Left kidney (tissue), 2 donors: ENCODE results near the gene TRIP6. TPM values are rescaled to one million over a fixed set of nuclear protein-coding genes. Genes with fewer than 3 reads are reported as not detected.
"Not testable (repeated sequence)": the region's sequence is repeated elsewhere in the genome, so short reads cannot be mapped to it uniquely, and the experiment has no call there.

Source experiments
- DNase-seq: peaks from one replicate; pipeline ENCODE4 v3.0.0-alpha.2; 2013
- polyA plus RNA-seq: library from polyadenylated mRNA; unstranded; fragments of 120-200 nt; gene quantifications from one replicate; pipeline ENCODE4 v1.2.1, GENCODE V29; 2013; ENCODE audit not compliant: insufficient read length

TRIP6 gene
- polyA plus RNA-seq, 1 donor = 67.8 TPM

DNA sequence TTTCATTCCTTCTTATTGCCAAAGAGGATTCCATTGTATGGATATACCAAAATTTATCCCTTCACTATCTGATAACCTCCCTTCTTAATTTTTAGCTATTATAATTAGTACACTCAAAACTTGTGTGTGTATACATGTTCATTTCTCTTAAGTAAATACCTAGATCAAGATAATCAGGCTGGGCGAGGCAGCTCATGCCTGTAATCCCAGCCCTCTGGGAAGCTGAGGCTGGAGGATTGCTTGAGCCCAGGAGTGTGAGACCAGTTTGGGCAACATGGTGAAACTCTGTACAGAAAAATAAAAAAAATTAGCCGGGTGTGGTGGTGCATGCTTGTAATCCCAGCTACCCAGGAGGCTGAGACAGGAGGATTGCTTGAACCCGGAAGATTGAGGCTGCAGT is 44.3 kb downstream of the TRIP6 start:
- DNase-seq = no peak

DNA sequence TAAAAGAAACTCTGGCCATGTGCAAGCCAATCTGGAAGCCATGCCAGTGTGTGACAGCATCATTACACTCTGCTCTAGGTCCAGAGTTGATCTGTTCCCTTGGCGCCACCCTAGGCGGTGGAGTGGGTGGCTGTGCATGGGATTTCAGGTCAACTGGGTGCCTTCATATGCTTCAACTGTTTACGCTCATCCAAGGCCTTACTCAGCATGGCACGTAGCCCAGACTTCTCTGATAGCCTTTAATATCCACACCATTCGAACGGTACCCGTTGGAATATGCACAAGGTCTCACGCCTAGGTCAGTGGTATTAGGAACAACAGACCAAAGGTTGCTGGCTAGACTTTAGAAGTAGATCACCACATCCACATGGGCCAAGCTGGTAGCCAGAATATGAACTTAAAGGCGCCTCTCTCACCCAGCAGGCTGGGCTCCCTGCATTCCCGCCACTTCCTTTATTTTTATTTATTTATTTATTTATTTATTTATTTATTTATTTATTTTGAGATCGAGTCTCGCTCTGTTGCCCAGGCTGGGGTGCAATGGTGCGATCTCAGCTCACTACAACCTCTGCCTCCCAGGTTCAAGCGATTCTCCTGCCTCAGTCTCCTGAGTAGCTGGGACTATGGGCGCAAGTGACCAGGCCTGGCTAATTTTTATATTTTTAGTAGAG is 47.2 kb downstream of the TRIP6 start:
- no peak for DNase-seq

DNA sequence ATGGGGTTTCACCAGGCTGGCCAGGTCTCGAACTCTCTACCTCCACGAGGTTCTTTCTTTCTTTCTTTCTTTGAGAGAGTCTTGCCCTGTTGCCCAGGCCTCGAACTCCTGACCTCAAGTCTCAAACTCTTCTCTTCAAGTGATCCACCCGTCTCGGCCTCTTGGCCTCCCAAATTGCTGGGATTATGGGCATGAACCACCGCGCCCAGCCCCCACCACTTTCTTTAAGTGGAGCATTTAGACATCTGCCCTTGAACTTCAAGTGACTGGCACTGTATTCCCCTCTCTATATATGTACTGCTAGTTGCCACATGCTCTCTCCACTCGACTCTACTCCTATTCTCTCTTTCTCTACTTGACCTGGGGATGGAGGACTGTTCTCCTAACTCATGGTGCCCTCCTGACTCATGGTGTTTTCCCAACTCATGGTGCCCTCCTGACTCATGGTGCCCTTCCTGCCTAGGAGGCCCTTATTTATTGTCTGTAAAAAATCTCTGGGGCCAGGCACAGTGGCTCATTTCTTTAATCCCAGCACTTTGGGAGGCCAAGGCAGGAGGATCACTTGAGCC is 47.8 kb downstream of the TRIP6 start:
- DNase-seq = no peak

DNA sequence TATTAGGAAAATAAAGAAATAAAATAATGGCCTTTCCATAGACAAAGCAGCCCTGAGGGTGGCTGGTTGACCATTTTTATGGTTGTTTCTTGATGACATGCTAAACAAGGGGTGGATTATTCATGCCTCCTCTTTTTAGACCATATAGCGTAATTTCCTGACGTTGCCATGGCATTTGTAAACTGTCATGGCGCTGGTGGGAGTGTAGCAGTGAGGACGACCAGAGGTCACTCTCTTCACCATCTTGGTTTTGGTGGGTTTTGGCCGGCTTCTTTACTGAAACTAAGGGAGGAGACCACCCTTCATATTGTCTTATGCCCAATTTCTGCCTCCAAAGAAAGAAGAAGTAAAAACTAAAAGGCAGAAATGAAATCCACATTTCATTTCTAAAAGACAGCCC is 52.1 kb downstream of the TRIP6 start:
- not testable (repeated sequence) for DNase-seq

DNA sequence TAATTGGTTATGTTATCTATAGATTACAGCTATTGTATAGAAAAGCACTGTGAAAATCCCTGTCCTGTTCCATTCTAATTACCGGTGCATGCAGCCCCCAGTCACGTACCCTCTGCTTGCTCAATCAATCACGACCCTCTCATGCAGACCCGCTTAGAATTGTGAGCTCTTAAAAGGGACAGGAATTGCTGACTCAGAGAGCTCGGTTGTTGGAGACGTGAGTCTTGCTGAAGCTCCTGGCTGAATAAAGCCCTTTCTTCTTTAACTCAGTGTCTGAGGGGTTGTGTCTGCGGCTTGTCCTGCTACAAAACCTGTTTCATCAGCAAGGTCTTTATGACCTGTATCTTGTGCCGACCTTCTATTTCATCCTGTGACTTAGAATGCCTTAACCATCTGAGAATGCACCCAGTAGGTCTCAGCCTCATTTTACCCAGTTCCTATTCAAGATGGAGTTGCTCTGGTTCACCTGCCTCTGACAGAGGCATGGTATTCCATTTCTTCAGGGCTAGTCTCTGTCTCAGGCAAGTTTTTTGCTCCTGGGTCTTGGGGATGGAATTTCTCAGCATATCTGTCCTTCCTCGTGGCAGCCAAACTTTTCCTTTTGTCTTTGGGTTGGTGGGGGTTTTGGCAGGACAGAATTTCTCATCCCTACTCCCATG is 52.7 kb downstream of the TRIP6 start:
- DNase-seq = not testable (repeated sequence)

DNA sequence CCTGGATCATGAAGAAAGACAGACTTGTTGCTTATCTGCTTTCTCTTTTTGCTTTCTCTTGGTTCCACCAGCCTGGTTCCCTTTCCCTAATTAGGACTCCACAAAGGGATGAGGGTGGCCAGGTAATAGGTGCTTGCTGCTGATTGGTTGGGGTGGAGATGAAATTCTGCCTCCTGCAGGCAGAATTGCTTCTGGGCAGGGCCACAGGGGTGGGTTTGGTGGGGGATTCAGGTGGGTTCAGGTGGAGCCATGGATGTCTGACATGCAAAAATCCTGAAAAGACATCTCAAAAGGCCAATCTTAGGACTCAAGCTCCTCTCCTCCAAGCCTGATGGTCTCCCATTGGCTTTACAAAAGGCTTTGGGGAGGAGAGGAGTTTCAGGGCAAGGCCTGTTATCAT is 53.9 kb downstream of the TRIP6 start:
- no peak for DNase-seq

Other genes with a start within 250 kb of the TRIP6 start
- gene TFR2, start 225.8 kb upstream of the TRIP6 start, polyA plus RNA-seq = 0.93 TPM
- not detected for gene ACTL6B, start 210.9 kb upstream of the TRIP6 start, polyA plus RNA-seq
- 162 TPM for gene GNB2, start 193.6 kb upstream of the TRIP6 start, polyA plus RNA-seq
- 42.7 TPM for gene GIGYF1, start 173.1 kb upstream of the TRIP6 start, polyA plus RNA-seq
- 19.5 TPM for gene POP7, start 161.3 kb upstream of the TRIP6 start, polyA plus RNA-seq
- 0.20 TPM for gene EPO, start 146.9 kb upstream of the TRIP6 start, polyA plus RNA-seq
- gene ZAN, start 133.8 kb upstream of the TRIP6 start, polyA plus RNA-seq = 0.03 TPM
- gene EPHB4, start 39.9 kb upstream of the TRIP6 start, polyA plus RNA-seq = 85.3 TPM
- 29.9 TPM for gene SLC12A9, start 14.7 kb upstream of the TRIP6 start, polyA plus RNA-seq
- 193 TPM for gene SRRT, start 7.7 kb downstream of the TRIP6 start, polyA plus RNA-seq
- gene UFSP1, start 22.3 kb downstream of the TRIP6 start, polyA plus RNA-seq = 1.8 TPM
- 2.7 TPM for gene ACHE, start 28.5 kb downstream of the TRIP6 start, polyA plus RNA-seq
- gene MUC3A, start 82.1 kb downstream of the TRIP6 start, polyA plus RNA-seq = 1.2 TPM
- 0.02 TPM for gene MUC12, start 102.2 kb downstream of the TRIP6 start, polyA plus RNA-seq
- not detected for gene MUC17, start 152.7 kb downstream of the TRIP6 start, polyA plus RNA-seq
- 19.9 TPM for gene TRIM56, start 218.1 kb downstream of the TRIP6 start, polyA plus RNA-seq